Occipital lobe (tissue), 2 donors: ENCODE measurements around the gene DNAH14. TPM values are rescaled to one million over a fixed set of nuclear protein-coding genes. Genes with fewer than 3 reads are reported as not detected.
"Not testable (repeated sequence)": the region's sequence is repeated elsewhere in the genome, so short reads cannot be mapped to it uniquely, and the experiment has no call there.

ENCODE experiments used
- DNase-seq: peaks from one replicate; lab custom pipeline; 2025; lab: John Stamatoyannopoulos, UW
- total RNA-seq: library from RNA; depleted of rRNA; stranded (reverse); fragments of >200 nt; gene quantifications from one replicate; pipeline ENCODE4 v1.2.3, GENCODE V29; 2014

The DNAH14 gene
- total RNA-seq, 1 donor from 2014 or later = 16.5 TPM

- no peak for DNase-seq
Measured at GRCh38 chr1:225253173-225253572, 323.7 kb downstream of the DNAH14 start.

DNA sequence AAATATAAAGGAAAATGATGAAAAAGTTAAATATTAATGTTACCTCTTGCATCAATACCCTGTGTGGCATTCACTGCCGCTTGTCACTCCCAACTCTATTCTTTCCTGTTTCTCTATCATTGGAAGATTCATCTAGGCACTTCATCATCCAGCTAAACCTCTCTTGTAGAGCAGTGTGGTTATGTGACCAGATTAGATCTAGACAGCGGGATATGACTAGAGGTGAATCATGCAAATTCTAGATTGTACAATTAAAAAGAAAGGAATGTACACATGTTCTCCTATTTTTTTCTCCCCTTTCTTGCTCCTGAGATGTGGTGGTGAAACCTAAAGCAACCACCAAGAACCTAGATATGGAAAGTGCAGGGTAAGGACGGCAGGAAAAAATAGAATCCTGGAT is 324.3 kb downstream of the DNAH14 start:
- DNase-seq = no peak

DNA sequence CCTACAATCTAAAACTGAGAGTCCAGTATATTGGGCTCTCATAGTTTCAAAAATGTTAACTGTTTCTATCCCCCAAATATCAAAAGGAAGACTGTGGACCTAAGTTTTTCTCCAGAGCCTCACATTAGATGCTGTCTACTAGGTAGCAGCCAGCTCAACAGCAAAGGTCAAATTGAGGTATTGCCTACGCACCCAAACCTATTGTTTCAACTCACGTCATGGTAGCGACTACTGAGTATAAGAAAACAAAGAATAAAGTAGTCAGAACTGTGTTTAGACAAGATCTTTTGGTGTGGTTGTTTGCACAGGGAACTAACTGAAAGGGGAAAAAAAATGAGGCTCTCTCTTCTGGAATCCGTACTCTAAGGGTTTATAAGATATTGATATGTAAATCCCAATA is 325.2 kb downstream of the DNAH14 start:
- no peak for DNase-seq

GRCh38 chr1:225257081-225257480 is 327.6 kb downstream of the DNAH14 start:
- no peak for DNase-seq

- DNase-seq = no peak
Measured at GRCh38 chr1:225258811-225259210, 329.3 kb downstream of the DNAH14 start.

GRCh38 chr1:225259542-225259941 is 330.1 kb downstream of the DNAH14 start:
- no peak for DNase-seq

DNA sequence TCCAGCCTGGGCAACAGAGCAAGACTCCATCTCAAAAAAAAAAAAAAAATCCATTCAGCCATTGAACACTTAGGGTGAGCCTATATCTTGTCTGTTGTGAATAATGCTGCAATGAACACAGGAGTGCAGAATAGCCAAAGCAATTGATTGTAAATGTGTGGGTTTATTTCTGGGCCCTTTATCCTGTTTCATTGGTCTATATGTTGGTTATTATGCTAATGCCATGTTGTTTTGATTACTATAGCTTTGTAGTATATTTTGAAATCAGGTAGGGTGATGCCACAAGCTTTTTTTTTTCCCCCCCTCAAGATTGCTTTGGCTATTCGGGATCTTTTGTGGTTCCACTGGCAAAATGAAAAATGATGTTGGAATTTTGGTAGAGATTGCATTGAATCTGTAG is 330.8 kb downstream of the DNAH14 start:
- DNase-seq = no peak

- DNase-seq = no peak
Measured at GRCh38 chr1:225277445-225277844, 348.0 kb downstream of the DNAH14 start.

DNA sequence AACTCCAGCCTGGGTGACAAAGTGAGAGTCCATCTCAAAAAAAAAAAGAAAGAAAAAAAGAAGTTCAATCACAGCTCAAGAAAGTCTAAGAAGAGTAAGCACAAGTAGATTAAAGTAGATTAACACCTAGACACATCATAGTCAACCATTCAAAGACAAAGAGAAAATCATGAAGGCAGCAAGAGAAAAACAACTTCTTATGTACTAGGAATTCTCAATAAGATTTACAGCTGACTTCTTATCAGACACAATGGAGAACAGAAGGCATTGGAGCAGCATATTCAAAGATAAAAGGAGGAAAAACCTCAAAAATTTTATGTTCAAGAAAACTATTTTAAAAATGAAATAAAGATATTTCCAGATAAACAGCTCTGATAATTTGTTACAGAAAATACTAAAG is 351.1 kb downstream of the DNAH14 start:
- DNase-seq = no peak

DNA sequence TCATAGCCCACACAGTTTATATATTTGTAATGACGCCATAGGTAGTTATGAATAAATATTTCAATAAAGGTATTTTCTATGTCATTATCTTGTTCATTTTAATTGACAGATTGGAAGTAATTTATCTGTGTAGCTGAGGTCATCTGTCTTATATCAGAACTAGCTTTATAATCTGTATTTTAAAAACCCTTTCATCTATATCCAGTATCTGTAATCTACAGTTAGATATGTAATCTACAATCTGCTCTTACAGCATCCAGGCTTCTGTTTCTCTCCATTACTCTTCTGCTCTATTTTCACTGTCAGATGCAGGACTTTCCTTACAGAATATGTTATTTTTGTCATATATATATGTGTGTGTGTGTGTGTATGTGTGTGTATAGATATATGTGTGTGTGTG is 360.8 kb downstream of the DNAH14 start:
- DNase-seq = no peak

GRCh38 chr1:225299624-225300023 is 370.1 kb downstream of the DNAH14 start:
- DNase-seq = no peak

GRCh38 chr1:225300381-225300780 is 370.9 kb downstream of the DNAH14 start:
- DNase-seq = no peak

GRCh38 chr1:225304996-225305395 is 375.5 kb downstream of the DNAH14 start:
- DNase-seq = no peak

GRCh38 chr1:225310544-225310943 is 381.1 kb downstream of the DNAH14 start:
- DNase-seq = not testable (repeated sequence)

- DNase-seq = no peak
Measured at GRCh38 chr1:225318706-225319575, 389.5 kb downstream of the DNAH14 start.

DNA sequence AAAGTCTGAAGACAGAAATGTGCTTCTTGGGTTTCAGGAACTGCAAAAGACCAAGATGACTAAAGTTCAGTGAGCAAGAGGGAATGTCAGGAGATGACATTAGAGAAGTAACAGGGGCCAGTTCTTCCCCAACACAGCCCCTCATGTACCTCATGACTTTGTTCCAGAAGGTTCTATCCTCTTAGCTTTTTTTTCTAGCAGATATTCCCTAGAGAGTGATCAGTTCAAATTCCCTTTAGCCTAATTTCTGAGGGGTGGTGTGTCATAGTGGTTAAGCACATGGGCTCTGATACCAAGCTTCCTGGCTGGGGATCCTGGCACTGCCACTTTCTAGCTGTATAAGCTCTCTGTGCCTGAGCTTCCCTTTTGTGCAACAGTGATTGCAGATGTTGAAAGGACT is 390.4 kb downstream of the DNAH14 start:
- DNase-seq = no peak

DNA sequence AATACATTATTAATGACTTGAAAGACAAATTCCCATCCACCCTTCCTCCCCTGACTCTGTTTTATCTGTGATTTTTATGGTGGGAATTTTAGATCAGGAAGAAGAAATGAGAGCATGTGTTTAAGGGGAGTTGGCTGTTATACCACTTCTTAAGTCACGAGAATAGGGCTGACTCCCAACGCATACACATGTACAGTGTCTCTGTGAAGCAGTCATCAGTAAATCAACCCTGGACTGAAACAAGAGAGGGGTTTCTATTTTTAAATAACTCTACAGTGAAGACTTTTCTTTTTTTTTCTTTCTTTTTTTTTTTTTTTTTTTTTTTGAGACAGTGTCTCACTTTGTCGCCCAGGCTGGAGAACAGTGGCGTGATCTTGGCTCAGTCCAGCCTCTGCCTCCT is 392.3 kb downstream of the DNAH14 start:
- DNase-seq = no peak

DNA sequence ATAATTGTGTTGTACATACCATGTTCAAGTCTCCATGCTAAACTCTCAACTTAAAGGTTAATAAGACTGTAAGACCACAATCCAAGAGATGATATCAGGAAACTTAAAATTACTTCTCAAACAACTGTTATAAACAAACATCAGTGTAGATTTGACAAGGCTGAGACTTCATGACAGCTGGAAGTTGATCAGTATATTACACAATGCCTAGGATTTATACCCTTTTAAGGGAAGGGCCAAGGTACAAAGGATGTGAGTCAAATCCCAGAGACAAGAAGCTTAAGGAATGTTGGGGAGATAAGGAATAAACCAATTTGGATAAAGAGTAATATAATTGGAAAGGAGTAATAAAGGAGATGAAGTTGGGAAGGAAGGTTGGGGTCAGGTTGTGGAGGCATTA is 399.6 kb downstream of the DNAH14 start:
- no peak for DNase-seq

DNA sequence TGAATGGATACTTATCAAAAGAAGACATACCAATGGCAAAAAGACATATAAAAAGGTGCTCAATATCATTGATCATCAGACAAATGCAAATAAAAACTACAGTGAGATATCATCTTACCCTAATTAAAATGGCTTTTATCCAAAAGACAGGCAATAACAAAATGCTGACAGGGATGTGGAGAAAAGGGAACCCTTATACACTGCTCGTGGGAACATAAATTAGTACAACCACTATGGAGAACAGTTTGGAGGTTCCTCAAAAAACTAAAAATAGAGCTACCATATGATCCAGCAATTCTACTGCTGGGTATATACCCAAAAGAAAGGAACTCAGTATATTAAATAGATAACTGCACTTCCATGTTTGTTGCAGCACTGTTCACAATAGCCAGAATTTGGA is 400.5 kb downstream of the DNAH14 start:
- DNase-seq = not testable (repeated sequence)

DNA sequence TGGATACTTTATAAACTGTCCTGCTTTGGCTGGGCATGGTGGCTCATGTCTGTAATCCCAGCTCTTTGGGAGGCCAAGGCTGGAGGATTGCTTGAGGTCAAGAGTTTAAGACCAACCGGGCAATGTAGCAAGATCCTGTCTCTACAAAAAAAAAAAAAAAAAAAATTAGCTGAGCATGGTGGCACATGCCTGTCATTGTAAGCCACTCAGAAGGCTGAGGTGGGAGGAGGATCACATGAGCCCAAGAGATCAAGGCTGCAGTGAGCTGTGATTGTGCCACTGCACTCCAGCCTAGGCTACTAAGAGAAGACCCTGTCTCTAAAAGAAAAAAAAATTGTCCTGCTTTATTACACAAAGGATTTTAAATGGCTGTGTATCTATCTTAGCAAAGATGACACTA is 403.2 kb downstream of the DNAH14 start:
- no peak for DNase-seq

- DNase-seq = not testable (repeated sequence)
Measured at GRCh38 chr1:225335098-225335778, 405.8 kb downstream of the DNAH14 start.

- no peak for DNase-seq
Measured at GRCh38 chr1:225338545-225338944, 409.1 kb downstream of the DNAH14 start.

- DNase-seq = no peak
Measured at GRCh38 chr1:225341642-225342041, 412.2 kb downstream of the DNAH14 start.
